Measurements from ENCODE around the gene MYO5B.
"Not testable (repeated sequence)": the region's sequence is repeated elsewhere in the genome, so short reads cannot be mapped to it uniquely, and the experiment has no call there.

MYO5B gene

DNA sequence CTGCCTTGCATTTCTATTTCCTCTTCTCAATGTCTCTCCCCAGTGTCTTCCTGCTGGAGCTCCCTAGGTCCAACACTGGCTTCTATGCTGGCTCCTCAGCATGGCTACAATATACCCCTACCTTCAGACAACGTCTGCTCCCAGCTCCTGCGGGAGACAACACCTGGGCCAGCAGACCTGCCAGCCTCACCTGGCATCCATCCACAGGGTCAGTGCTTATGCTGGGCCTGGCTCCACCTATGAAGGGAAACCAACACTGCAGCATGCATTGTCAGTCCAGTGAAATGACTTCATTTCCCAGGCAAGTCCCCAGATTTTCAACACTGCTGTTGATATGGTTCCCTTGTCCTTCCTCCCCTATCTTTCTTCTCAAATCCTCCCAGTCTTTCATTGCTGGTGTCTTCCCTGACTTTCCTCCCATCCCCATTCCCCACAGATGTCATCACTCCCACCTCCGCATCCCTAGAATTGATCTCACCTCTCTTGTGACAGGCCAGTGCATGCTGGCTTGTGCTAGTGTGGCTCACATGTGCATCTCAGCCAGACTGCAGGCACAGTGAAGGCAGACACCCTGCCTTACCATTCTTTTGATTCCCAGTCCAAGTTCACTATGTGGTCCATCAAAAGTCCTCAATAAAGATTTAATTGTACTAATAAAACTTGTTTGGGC is 98.0 kb downstream of the MYO5B start:
- no peak for DNase-seq

DNA sequence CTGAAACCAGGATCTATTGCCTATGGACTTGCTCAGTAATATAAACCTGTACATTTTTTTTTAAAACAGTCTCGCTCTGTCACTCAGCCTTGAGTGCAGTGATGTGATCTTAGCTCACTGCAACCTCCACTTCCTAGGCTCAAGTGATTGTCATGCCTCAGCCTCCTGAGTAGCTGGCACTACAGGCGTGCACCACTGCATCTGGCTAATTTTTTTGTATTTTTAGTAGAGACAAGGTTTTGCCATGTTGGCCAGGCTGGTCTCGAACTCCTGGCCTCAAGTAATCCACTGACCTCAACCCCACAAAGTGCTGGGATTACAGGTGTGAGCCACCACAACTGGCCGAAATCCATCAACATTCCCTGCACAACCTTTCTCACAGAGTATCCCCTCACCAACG is 100.2 kb downstream of the MYO5B start:
- not testable (repeated sequence) for DNase-seq

DNA sequence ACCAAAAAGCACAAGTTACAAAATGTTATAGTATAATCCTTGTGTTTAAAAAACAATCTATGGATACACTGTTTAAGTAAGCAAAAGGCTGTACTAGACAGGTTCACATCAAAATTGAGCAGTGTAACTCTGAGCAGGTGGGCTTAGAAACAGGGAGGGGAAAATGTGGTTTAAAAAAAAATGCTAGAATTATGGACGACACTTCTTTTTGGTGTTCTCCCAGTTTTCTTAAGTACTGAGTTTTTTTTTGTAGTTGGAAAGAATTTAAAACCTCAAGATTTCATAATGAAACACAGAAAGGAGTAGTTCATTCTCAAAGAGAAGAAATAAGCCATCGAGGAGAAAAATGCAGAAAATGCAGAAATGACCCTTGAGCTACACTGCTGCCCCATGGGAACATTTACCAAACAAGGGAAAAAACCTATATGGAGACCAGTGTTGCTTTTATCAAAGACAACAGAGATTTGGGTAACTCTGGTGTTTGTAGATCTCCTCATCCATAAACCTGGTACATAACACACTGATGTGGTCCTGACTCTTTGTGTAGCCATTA is 100.7 kb downstream of the MYO5B start:
- DNase-seq: no peak

DNA sequence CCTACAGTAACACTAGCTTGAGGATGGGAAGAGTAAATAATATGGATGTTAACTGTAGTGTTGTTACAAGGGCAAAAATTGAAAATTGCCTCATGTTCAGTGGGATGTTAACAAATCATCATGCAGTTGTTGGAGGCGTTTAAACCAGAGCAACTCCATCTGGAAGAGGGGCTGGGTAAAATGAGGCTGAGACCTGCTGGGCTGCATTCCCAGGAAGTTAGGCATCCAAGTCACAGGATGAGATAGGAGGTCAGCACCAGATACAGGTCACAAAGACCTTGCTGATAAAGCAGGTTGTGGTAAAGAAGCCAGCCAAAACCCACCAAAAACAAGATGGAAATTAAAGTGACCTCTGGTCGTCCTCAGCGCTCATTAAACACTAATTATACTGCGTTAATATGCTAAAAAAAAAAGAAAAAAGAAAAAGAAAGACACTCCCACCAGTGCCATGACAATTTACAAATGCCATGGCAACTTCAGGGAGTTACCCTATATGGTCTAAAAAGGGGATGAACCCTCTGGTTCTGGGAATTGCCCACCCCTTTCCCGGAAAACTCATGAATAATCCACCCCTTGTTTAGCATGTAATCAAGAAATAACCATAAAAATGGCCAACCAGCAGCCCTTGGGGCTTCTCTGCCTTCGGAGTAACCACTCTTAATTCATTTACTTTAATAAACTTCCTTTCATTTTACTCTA is 101.4 kb downstream of the MYO5B start:
- DNase-seq: no peak

DNA sequence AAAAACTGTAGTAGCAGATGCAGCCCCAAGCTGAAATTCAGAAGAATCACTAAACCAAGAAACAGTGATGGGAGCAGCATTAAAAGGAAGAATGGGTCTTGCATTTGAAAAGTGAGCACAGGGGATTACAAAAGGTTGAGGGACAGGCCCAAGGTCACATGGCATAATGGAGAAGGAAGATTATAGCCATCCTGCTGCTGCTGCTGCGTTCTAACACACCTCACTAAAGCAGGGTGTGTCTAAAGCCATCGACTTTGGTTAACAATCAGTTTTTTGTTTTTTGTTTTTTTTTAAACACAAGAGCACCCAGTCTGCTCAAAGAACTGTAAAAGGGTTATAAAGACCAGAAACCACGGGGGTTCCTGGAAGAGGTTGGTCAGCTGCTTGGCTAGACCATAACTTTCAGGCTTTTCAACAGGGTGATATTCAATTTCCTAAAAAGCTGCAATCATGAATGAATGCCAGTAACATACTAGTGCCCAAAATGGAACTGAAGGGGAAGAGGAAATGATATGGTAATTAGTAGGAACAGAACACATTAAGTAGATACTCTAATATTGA is 102.6 kb downstream of the MYO5B start:
- no peak for DNase-seq

DNA sequence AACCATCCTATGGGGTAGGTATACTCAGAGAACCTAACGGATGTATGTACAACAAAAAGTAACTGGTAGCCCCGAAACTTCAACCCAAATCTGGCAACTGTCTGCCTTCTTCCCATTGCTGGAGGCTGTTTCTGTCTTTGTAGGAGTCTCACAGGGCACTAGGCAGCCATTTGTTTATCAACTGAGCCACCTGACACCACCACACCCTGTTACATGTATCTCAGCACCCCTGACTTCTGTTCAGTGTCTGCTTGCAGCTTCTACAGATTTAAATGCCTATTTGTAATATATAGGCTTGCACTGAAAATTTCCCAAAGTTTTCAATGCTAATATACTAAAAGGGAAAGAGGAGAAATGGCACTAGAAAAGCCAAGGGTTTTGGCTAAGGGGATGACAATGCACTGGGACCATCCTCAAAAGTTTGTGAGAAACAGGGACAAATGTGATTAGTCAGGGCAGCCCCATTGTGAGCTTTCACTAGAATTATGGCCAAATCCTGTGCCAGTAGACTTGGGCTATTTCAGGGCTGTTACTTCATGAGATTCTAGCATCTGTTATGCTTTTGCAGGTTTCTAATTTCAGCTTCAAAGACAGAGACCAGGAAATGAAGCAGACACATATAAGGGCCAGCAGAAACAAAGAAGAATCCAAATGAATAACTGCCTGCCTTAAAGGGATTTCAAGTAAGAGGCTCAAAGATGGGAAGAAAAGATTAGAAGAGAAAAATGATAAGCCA is 103.3 kb downstream of the MYO5B start:
- DNase-seq: no peak

DNA sequence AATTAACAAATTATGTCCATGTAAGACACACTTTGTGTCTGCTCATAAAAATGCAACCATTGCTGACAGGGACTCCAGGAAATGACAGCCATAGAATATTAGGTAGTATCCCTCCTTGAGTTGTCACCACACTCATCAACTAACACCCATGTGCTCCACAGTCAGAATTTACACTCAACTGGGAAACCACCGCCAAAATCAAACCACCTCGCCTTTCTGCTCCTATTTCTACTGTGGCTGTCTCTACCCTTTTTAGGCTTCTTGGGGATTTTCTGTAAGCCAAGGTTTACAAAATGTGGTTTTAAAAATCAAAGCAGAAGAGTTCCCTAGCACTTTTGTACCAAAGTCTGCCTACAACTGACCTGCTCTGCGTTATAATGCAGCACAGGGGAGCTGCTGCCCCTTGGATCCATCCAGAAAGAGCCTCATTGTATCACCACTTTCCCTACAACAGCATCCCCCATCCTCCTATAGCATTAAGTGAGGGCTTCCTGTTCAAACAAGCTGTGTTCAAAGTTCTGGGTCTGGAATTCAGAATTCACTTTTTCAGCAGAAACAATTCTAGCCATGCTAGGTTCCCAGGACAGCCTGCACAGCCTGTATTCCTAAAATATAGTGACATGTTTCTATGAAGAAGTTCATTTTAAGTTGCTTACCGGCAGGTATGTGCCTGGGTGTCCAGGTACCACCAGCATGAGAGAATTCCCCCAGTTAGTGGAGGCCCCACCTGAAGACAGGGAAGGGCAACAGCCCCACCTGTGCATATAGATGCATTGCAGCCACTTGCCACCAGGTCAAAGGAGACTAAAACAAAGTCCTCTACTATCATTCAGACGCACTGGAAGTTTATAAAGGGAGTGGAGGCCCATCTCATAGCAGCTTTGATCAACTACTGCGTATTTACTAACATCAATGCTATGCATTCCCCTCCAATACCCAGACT is 104.3 kb downstream of the MYO5B start:
- no peak for DNase-seq

DNA sequence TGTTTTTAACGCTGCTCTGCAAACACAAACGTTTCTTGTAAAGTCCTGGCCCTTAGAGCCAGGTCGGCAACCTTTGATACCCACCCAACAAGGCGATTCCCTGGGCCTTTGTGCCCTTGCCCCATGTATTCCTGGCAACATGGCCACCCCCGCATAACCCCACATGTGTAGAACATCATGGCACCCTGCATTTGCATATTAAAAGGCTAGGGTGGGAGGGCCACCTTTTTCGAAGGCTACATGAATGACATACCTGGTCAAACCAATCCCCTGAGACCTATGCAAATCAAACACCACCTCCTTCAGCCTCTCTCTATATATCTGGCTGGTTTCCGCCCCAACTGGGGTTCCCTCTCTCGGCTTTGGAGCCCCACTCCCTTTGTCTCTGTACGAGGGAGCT is 105.2 kb downstream of the MYO5B start:
- DNase-seq: no peak

DNA sequence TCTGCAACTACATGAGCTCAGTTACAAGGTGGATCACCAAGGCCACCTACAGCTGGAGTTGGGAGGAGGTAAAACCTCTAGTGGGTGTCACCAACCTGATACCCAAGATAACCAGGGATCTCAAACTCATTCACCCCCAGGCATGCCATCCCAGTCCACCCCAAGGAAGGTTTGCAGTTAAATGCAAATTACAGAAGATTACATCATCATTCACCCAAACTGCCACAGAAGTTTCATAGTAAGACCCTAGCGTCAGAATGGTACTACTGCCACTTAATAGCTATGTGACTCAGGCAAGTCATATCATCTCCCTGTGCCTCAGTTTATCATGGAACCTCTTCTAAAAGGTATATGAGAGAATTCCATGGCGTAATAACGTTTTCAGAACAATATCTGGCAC is 111.2 kb downstream of the MYO5B start:
- DNase-seq: no peak

DNA sequence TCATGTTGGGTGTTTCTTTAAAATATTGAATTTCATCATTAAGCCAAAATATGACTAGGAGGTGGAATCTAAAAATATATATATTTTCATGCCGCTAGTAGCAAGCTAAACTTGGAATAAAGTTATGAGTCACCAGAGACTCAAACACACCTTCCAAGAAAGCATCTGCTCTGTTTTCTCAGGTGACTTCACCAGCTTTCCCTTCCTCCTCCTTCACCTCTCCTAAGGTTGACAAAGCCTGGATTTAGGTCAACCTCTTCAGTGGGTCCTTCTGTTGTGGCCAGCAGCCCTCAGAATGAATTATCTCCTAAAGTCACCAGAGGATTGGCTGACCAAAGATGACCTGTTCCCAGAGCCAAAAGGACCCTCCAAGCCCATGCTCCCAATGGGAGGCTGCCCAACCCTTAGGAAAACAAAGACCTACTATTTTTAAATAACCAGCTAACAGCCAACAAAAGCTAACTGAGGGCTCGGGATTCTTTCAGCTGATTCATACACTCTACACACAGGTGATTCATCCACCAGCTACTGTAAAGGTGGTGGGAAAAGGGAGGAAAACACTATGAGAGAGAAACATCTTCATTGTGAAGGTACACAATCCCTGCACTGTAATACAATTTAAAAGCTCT is 113.9 kb downstream of the MYO5B start:
- DNase-seq: no peak

DNA sequence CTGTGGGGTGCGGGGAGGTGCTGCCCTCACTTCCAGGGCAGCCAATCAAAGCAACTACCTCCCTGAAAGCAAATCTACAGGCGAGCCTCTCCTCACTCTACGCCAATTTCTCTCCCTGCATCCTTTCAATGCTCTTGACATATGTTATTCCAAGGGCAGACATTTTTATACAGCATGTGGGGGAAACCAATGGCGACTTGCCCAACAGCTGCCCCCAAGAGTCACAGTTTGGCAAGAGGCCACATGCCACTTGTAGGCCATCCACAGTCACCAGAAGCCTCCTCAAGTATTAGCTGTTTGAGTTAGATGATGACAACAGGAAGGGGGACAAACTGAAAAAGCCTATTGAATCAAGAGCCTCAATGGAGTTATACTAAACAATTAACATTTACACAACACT is 114.6 kb downstream of the MYO5B start:
- DNase-seq: no peak

DNA sequence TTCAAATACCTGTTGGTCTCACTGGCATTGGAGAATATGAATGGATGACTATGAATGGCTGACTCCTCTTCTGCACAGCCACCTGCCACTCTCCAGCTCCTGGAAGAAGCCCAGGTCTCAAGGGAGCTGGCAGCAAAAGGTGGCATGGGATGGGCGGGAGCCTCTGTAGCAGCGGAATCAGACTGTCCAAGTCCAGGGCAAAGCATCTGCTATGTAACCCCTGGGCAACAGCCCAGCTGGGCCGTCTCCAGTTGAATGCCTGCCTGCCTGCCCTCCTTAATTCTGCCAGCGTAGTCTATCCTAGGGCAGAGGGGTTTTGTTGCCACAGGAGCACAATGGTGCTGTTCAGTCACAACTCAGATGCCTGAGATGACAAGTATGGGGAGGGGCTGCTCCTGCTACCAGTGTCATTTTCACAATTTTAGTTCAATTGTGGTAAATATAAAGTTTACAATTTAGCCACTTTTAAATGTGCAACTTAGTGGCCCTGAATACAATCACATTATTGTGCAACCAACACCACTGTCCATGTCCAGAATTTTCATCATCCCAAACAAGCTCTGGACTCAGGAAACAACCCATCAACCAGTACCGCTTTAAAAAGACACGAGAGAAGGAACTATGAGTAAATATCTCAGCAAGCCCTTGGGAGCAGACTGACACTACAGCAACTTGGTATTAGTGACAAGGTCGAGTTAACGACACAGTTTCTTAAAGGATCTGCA is 115.2 kb downstream of the MYO5B start:
- DNase-seq: no peak

DNA sequence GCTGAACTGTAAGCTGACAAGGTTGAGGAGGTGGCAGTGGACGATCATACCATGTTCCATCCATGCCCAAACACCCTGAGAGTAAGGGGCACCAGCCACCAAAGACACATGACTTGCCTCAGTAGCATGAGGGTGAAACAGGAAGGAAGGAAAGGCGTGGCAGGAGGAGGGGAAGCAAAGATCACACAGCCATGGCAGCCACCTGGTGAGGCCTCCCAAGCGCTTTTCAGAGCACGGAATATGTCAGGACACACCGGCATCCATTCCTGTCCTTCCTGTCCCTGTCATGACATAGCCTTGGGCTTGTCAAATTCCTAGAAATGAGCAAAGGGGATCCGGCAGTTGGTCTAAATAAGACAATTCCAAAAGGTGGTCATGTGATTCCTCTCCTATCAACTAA is 118.7 kb downstream of the MYO5B start:
- no peak for DNase-seq

DNA sequence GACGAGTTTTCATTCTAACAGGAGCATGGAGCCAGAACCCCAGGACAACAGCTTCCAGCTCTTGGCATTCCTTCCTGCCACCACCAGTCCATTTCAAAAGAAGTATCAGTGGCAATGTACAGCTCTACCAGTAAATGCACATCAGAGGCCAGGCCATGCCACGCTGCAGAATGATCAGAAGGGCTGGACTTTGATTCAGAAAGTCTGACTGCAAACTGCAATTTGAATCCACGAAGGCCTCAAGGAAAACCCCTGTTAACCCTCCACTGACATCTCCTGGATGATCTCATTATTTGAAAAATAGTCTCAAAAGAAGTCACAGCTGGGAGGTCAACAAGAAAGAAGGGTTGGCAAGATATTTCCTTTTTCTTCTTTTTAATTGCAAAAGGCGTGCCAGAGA is 119.2 kb downstream of the MYO5B start:
- DNase-seq: no peak

DNA sequence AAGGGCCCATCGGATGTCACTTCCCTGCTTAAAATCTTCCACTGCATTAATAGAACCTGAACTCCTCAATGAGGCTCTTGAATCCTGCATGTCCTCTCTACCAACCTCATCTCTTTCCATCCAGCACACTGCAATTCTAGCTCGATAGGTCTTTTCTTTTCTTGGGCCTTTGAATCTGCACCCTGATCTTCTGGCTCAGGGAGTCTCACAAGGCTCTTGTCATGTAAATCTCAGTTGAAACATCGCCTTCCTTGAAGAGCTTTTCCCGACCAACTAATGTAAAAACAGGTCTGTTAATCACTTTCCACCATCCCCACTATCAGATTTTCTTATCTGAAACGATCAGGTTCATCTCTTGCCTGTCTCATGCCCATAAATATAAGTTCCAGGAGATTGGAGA is 120.5 kb downstream of the MYO5B start:
- no peak for DNase-seq

DNA sequence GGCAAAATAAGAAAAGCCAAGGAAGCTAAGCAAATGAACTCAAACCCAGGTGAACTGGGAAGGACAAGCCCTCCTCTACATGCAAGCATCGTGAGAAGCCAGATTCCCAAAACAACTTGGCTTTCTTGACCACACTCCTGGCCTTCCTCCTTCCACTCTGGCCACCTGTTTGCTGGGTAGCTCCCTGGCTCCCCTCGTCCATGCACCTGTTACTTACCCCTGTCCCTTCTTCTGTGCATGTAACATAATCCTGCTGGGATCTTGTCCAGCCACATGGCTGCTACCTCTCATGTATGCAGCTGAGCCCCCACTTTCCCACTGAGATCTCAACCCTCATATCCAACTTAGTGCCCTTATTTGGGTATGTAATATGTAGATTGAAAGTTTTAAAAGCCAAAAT is 121.6 kb downstream of the MYO5B start:
- DNase-seq: no peak

DNA sequence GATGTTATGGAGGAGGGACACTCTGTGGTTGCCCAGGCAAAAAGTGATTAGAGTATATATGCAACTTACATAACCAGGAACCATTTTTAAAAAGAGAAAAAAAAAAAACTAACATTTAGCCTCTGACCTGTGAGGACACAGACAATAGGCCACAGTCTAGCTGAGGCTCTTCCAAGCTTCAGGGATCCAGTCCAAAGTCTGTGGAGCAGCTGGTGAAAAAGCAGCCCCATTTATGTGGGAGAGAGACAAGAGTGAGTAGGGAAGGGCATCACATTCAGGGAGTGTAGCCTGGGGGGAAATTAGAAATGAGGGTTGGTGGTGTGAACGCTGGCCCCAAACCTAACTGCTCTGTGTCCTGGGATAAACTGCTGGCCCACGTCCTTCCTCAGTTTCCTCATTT is 122.8 kb downstream of the MYO5B start:
- no peak for DNase-seq

DNA sequence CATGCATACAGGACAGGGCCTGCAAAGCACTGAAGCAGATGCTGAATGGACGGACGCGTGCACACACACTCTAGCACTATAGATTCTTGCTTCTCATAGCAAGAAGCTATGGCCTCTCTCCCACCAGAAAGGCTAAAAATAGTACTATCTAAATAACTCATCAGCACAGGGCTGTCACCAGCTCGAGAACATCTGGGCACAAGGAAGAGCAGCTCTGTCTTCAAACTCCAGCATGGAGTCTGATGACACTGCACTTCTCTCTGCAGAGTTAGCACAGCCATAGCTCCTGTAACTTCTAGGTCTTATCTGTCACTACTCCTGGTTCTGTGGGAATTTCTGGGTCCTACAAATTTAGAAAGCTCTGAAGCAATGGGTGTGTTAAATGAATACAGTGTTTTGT is 123.5 kb downstream of the MYO5B start:
- no peak for DNase-seq

DNA sequence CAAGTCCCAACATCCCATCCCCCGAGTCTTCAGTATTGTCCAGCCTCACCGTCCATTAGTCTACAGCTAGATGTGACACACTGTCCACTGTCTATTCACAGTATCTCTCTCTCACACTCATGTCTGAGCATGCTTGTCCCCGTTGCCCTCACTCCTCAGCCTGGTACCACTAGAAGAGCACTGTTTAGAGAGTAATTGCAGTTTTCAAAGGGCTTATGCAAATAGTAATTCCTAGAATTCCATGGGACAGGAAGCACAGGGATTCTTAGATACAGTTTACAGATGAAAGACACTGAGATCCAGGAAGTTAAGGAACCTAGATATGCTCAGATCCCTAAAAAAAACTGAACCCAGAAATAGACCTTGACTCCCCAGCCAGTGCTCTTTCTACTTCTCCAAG is 125.5 kb downstream of the MYO5B start:
- no peak for DNase-seq

DNA sequence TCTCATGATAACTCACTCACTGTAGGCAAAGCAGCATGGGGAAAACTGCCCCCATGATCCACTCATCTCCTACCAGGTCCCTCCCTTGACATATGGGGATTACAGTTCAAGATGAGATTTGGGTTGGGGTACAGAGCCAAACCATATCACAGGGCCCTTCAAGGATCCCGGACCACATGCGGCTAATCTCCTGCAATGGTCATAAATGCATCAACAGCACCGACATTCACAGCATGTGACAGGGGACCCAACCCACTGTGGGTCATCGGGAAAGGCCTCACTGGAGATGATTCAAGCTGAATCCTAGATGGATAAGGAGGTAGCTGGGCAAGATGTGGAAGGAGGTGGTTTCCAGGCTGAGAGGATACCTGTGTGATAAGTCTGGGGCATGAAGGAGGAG is 129.4 kb downstream of the MYO5B start:
- no peak for DNase-seq

DNA sequence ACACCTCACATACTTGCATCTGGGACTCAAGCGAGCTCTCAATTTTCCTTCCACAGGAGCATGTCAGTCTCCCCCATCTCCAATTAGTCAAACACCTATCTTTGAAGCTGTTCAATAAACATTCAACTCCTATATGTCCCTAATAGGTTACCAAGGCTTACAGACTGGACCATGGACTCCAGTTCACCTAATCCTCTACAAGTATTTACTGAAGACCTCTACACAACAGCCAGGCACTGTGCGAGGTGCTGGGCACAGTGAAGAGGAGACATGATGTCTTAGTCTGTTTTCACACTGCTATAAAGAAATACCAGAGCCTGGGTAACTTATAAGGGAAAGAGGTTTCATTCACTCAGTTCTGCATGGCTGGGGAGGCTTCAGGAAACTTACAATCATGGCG is 129.9 kb downstream of the MYO5B start:
- DNase-seq: no peak

All from retina (tissue), 1 donor.